Left forelimb (tissue), 1 donor: Measurements from ENCODE around the gene ARID4A.
A peak's percentile ranks its signal among the peaks of the same experiment; 100 is the strongest.
"Not testable (repeated sequence)": the region's sequence is repeated elsewhere in the genome, so short reads cannot be mapped to it uniquely, and the experiment has no call there.

Experiments used
- DNase-seq: peaks from one replicate; pipeline ENCODE4 v3.0.0-alpha.2; 2018; ENCODE audit warnings: low spot score

Gene ARID4A

GRCh38 chr14:58356268-58356667, 57.9 kb downstream of the ARID4A start:
- no peak for DNase-seq

- DNase-seq, result not testable (repeated sequence)
Measured at GRCh38 chr14:58362272-58362671, 63.9 kb downstream of the ARID4A start.

GRCh38 chr14:58362798-58363412, 64.5 kb downstream of the ARID4A start:
- DNase-seq, result no peak

- no peak for DNase-seq
Measured at GRCh38 chr14:58364316-58364715, 66.0 kb downstream of the ARID4A start.

- no peak for DNase-seq
Measured at GRCh38 chr14:58367296-58367695, 68.9 kb downstream of the ARID4A start.

GRCh38 chr14:58368956-58369355, 70.6 kb downstream of the ARID4A start:
- DNase-seq, result no peak

- no peak for DNase-seq
Measured at GRCh38 chr14:58376791-58377190, 78.4 kb downstream of the ARID4A start.

GRCh38 chr14:58390830-58391229, 92.5 kb downstream of the ARID4A start:
- no peak for DNase-seq

- no peak for DNase-seq
Measured at GRCh38 chr14:58395562-58395811, 97.1 kb downstream of the ARID4A start.

- peak; percentile 82 for DNase-seq
Measured at GRCh38 chr14:58395812-58396788, 97.7 kb downstream of the ARID4A start, which contains the start of gene TOMM20L. Gene TOMM20L (plus strand): TSS chr14:58395930. CDS start chr14:58395958, 28 bp downstream.

- no peak for DNase-seq
Measured at GRCh38 chr14:58397156-58397555, 98.8 kb downstream of the ARID4A start.

- DNase-seq, result no peak
Measured at GRCh38 chr14:58398495-58398894, 100.1 kb downstream of the ARID4A start.

- DNase-seq, result no peak
Measured at GRCh38 chr14:58398895-58399294, 100.5 kb downstream of the ARID4A start.

- no peak for DNase-seq
Measured at GRCh38 chr14:58401587-58401986, 103.2 kb downstream of the ARID4A start.

- no peak for DNase-seq
Measured at GRCh38 chr14:58408681-58409215, 110.4 kb downstream of the ARID4A start.

- DNase-seq, result no peak
Measured at GRCh38 chr14:58414845-58415244, 116.5 kb downstream of the ARID4A start.

GRCh38 chr14:58415636-58416547, 117.5 kb downstream of the ARID4A start:
- no peak for DNase-seq

GRCh38 chr14:58416934-58417333, 118.6 kb downstream of the ARID4A start:
- DNase-seq, result not testable (repeated sequence)
